ENCODE data around the gene APPBP2. TPM values are rescaled to one million over a fixed set of nuclear protein-coding genes. Genes with fewer than 3 reads are reported as not detected.

Gene APPBP2
- total RNA-seq, 1 donor from 2014 or later = 15.5 TPM

DNA sequence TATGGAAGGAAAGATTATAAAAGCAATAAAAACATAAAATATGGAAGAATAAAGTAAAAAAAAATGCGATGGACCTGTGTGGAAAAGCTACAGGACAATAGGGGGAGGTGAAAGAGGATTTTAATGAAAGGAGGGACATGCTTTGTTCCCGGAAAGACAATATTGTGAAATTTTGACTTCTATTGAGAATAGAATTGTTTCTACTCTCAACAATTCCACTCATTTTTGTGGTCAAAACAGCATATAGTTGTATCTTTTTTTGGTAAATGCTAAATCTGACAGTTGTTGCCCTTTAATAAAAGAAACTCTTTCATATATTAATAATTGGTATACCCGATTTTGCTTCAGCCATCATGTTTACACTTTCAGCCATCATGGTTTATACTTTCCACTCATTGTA is 22.9 kb upstream of the APPBP2 start:
- FAIRE-seq (no peak), DNase-seq (ENCODE audit: low read depth) (no peak)
- TF ChIP-seq, protein P1, sequence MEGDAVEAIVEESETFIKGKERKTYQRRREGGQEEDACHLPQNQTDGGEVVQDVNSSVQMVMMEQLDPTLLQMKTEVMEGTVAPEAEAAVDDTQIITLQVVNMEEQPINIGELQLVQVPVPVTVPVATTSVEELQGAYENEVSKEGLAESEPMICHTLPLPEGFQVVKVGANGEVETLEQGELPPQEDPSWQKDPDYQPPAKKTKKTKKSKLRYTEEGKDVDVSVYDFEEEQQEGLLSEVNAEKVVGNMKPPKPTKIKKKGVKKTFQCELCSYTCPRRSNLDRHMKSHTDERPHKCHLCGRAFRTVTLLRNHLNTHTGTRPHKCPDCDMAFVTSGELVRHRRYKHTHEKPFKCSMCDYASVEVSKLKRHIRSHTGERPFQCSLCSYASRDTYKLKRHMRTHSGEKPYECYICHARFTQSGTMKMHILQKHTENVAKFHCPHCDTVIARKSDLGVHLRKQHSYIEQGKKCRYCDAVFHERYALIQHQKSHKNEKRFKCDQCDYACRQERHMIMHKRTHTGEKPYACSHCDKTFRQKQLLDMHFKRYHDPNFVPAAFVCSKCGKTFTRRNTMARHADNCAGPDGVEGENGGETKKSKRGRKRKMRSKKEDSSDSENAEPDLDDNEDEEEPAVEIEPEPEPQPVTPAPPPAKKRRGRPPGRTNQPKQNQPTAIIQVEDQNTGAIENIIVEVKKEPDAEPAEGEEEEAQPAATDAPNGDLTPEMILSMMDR (IDR thresholded peaks at IDR 0.05; ENCODE audit: insufficient read depth, low read length, severe bottlenecking) = no peak
- H3K36me3 ChIP-seq (ENCODE audit: control insufficient read depth, insufficient read depth, low read length) = no peaks in the 10 kb centered on the region
- H3K27me3 ChIP-seq (ENCODE audit: control insufficient read depth, insufficient read depth, low read length) = no peaks in the 10 kb centered on the region
- H3K4me3 ChIP-seq (ENCODE audit: low read depth, low read length) = no peak overlapping the region

DNA sequence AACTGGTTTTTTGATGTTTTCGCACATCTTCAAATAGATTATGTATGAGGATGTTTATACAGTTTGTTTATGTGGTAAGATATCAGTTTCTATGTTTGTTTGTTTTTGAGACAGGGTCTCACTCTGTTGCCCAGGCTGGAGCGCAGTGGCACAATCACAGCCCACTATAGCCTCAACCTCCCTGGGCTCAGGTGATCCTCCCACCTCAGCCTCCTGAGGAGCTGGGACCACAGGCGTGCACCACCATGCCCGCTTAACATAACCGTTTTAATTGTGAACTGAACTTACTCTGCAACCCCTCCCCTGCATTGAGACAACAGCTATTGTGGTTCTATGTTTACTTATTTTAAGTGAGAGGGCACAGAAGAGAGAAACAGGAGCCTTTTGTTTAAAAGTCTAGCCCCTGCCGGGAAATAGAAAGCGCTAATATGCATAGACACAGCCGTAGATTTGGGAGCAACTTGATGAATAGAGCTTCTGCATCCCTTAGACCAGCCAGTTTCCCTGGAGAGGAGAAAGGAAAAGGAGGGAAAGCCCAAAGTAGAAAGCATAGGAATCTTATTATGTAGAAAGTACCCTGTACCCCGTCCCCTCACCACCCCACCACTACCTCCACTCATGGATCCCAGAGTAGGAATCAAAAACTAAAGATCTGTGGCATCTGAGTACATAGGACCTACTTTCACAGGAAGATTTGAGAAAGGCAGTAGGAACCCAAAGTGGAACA is 19.6 kb upstream of the APPBP2 start:
- FAIRE-seq = no peak
- Histone ChIP-seq H3K4me3 (ENCODE audit: low read depth, low read length) (no peak overlapping the region), H3K27me3 (ENCODE audit: control insufficient read depth, insufficient read depth, low read length) (no peaks in the 10 kb centered on the region), H3K36me3 (ENCODE audit: control insufficient read depth, insufficient read depth, low read length) (no peaks in the 10 kb centered on the region)
- TF ChIP-seq, protein P1 (IDR thresholded peaks at IDR 0.05; ENCODE audit: insufficient read depth, low read length, severe bottlenecking) = no peak
- DNase-seq (ENCODE audit: low read depth) = no peak

DNA sequence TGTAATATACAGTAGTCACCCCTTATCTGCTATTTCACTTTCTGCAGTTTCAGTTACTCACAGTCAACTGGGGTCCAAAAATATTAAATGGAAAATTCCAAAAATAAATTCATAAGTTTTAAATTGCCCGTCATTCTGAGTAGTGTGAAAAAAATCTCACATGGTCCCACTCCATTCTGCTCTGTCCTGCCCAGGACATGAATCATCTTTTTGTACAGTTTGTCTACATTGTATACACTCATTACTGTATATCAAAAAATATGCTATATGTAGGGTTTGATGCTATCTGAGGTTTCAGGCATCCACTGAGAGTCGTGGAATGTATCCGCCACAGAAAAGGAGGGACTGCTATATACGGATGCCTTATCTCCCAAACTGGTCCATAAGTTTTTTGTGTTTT is 16.0 kb upstream of the APPBP2 start:
- no peak overlapping the region for H3K4me3 ChIP-seq (ENCODE audit: low read depth, low read length)
- DNase-seq (ENCODE audit: low read depth) (peak; percentile 62), FAIRE-seq (no peak)
- TF ChIP-seq, protein P1 (IDR thresholded peaks at IDR 0.05; ENCODE audit: insufficient read depth, low read length, severe bottlenecking) = no peak
- H3K36me3 ChIP-seq (ENCODE audit: control insufficient read depth, insufficient read depth, low read length) = no peaks in the 10 kb centered on the region
- no peaks in the 10 kb centered on the region for H3K27me3 ChIP-seq (ENCODE audit: control insufficient read depth, insufficient read depth, low read length)

DNA sequence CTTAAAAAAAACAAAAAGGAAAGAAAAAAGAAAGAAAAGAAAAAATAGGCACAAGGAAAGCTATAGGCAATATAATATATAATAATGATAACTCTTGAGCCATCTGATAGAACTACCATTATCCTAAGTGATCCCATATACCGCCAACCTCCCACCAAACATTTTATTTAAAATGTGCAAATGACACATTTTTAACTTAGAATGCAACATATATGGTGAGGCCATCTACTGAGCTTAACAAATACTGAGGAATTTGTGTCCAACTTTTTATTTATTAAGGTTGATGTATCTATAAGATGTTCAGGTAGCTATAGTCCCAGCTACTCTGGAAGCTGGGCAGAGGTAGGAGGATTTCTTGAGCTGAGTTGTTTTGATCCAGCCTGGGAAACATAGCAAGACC is 14.4 kb upstream of the APPBP2 start:
- no peak for FAIRE-seq
- TF ChIP-seq, protein P1 (IDR thresholded peaks at IDR 0.05; ENCODE audit: insufficient read depth, low read length, severe bottlenecking) = no peak
- no peak for DNase-seq (ENCODE audit: low read depth)
- Histone ChIP-seq H3K27me3 (ENCODE audit: control insufficient read depth, insufficient read depth, low read length) (no peaks in the 10 kb centered on the region), H3K4me3 (ENCODE audit: low read depth, low read length) (no peak overlapping the region), H3K36me3 (ENCODE audit: control insufficient read depth, insufficient read depth, low read length) (no peaks in the 10 kb centered on the region)

DNA sequence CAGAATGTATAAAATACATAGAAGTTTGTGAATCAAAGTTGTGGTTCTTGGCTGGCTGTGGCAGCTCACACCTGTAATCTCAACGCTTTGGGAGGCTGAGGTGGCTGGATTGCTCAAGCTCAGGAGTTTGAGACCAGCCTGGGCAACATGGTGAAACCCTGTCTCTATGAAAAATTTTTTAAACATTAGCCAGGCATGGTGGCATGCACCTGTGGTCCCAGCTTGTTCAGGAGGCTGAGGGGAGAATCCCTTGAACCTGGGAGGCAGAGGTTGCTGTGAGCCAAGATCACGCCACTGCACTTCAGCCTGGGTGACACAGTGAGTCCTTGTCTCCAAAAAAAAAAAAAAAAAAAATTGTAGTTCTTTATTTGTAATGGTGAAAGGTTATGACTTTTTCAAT is 13.8 kb upstream of the APPBP2 start:
- H3K4me3 ChIP-seq (ENCODE audit: low read depth, low read length) = no peak overlapping the region
- FAIRE-seq (no peak), DNase-seq (ENCODE audit: low read depth) (no peak)
- no peaks in the 10 kb centered on the region for H3K36me3 ChIP-seq (ENCODE audit: control insufficient read depth, insufficient read depth, low read length)
- TF ChIP-seq, protein P1 (IDR thresholded peaks at IDR 0.05; ENCODE audit: insufficient read depth, low read length, severe bottlenecking) = no peak
- no peaks in the 10 kb centered on the region for H3K27me3 ChIP-seq (ENCODE audit: control insufficient read depth, insufficient read depth, low read length)

DNA sequence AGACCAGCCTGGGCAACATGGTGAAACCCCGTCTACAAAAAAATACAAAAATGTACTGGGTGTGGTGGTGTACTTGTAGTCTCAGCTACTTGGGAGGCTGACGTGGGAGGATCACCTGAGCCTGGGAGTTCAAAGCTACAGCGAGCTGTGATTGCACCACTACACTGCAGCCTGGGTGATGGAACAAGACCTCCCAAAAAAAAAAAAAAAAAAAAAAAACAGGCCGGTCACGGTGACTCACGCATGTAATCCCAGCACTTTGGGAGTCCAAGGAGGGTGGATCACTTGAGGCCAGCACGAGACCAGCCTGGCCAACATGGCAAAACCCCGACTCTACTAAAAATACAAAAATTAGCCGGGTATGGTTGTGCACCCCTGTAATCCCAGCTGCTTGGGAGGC is 12.7 kb upstream of the APPBP2 start:
- FAIRE-seq = no peak
- TF ChIP-seq, protein P1 (IDR thresholded peaks at IDR 0.05; ENCODE audit: insufficient read depth, low read length, severe bottlenecking) = no peak

More for the DNA sequence above, 12.7 kb upstream of the APPBP2 start:
- Histone ChIP-seq H3K4me3 (ENCODE audit: low read depth, low read length) (no peak overlapping the region), H3K27me3 (ENCODE audit: control insufficient read depth, insufficient read depth, low read length) (no peaks in the 10 kb centered on the region), H3K36me3 (ENCODE audit: control insufficient read depth, insufficient read depth, low read length) (no peaks in the 10 kb centered on the region)
- peak; percentile 7 for DNase-seq (ENCODE audit: low read depth)

Data from bronchial epithelial cell (primary cell).